Thyroid gland (tissue), 4 donors: ENCODE results near the gene GPSM1. TPM values are rescaled to one million over a fixed set of nuclear protein-coding genes. Genes with fewer than 3 reads are reported as not detected.

ENCODE experiments used
- DNase-seq, 2 donors: peaks; one replicate each; pipeline ENCODE4 v3.0.0-alpha.2; 2019
- H3K27ac ChIP-seq, 3 donors: fragments of 200-600 bp; sonication (generic); 1 replicate in 2 of 3; 2 replicates in 1 of 3; pipeline ENCODE4 v1.5.1; 2016 to 2019; ENCODE audit warnings: mild to moderate bottlenecking in 1 of 3, moderate library complexity in 1 of 3
- H3K27me3 ChIP-seq: fragments of 200-600 bp; sonication (generic); one replicate; pipeline ENCODE4 v1.5.1; 2019
- H3K36me3 ChIP-seq, 2 donors: fragments of 200-600 bp; sonication (generic); one replicate each; pipeline ENCODE4 v1.5.1; 2016 to 2019
- H3K4me1 ChIP-seq, 2 donors: fragments of 200-600 bp; sonication (generic); one replicate each; pipeline ENCODE4 v1.5.1; 2017 to 2019
- H3K4me3 ChIP-seq, 3 donors: fragments of 200-600 bp; sonication (generic); replicated peaks in 1 of 3; 1 replicate in 2 of 3; 2 replicates in 1 of 3; pipeline ENCODE4 v1.5.1; 2016; ENCODE audit warnings: mild to moderate bottlenecking in 1 of 3
- H3K9me3 ChIP-seq: fragments of 200-600 bp; sonication (generic); one replicate; pipeline ENCODE4 v1.5.1; 2017
- CTCF ChIP-seq, 6 experiments: fragments of 200-600 bp in 3 of 6; fragments of 450-650 bp in 3 of 6; sonication (generic) in 3 of 6; IDR thresholded peaks; one replicate each; pipeline ENCODE4 v1.5.1; 2016 to 2019; ENCODE audit warnings: antibody characterized with exemption in 6 of 6, mild to moderate bottlenecking in 2 of 6, inconsistent platforms in 1 of 6, moderate library complexity in 1 of 6
- POLR2A ChIP-seq, 2 donors: fragments of 450-650 bp; IDR thresholded peaks; one replicate each; pipeline ENCODE4 v1.6.1; 2017; ENCODE audit warnings: antibody characterized with exemption in 2 of 2, mild to moderate bottlenecking in 2 of 2, moderate library complexity in 1 of 2
- WGBS, 2 donors: methylation state at CpG; one replicate each; pipeline ENCODE4 v1.1.5; 2017; 5-methylcytosine and 5-hydroxymethylcytosine counted together
- intact Hi-C: fragments of 100-400 bp; cut with DNase I; formaldehyde crosslinking; loops from one replicate; pipeline ENCODE4 v1.15.1; 2023
- total RNA-seq, 4 donors: library from RNA; depleted of rRNA; stranded (reverse); fragments of >200 nt; gene quantifications; one replicate each; pipeline ENCODE4 v1.2.3, GENCODE V29; 2016

GPSM1 gene
- total RNA-seq, 4 donors from 2014 or later, result 5.9 to 18.1 (median 12.2) TPM

- intact Hi-C loops, result loop anchor here (10.0 kb wide), 1 partner anchor 239 kb away; no protein-coding TSS in a partner anchor
- TF ChIP-seq POLR2A (IDR thresholded peaks at IDR 0.05), result peak; percentile 14 to 62
- TF ChIP-seq CTCF (IDR thresholded peaks at IDR 0.05), result peak; percentile 49 to 100 (median 99)
Observed at GRCh38 chr9:136363106-136363948, 36.0 kb downstream of the GPSM1 start, which contains the start of gene DNLZ. DNLZ (minus strand) TSS chr9:136363744; CDS start chr9:136363714, 30 bp downstream.

GRCh38 chr9:136363949-136364748, 36.8 kb downstream of the GPSM1 start:
- H3K36me3 ChIP-seq, result no peaks in the 10 kb centered on the region
- peak overlapping the region in 1 of 3 donors; percentile 76 for H3K4me3 ChIP-seq
- H3K27ac ChIP-seq, result no peak overlapping the region
- 10 to 19% methylated on average over 2 to 45 of the region's 54 CpGs for WGBS, 2 donors
- H3K4me1 ChIP-seq, result peaks cover 8 to 15% of the 10 kb centered on the region in 2 donors
- intact Hi-C loops, result loop anchor here (10.0 kb wide), 1 partner anchor 239 kb away; no protein-coding TSS in a partner anchor
- H3K9me3 ChIP-seq, result no peaks in the 10 kb centered on the region
- no peak for DNase-seq
- TF ChIP-seq CTCF (IDR thresholded peaks at IDR 0.05) (no peak), POLR2A (IDR thresholded peaks at IDR 0.05) (no peak)
- no peaks in the 10 kb centered on the region for H3K27me3 ChIP-seq

More at GRCh38 chr9:136363106-136363948, 36.0 kb downstream of the GPSM1 start, which contains the start of gene DNLZ:
- Histone ChIP-seq H3K27me3 (no peaks in the 10 kb centered on the region), H3K27ac (peak within 1 kb of the TSS; percentile 52 to 76 (median 65)), H3K9me3 (no peaks in the 10 kb centered on the region), H3K4me1 (peaks cover 8 to 15% of the 10 kb centered on the region in 2 donors), H3K4me3 (peak within 1 kb of the TSS; percentile 76 to 86 (median 85)), H3K36me3 (no peaks in the 10 kb centered on the region)
- WGBS, 2 donors, result 11% methylated on average over 16 of the region's 97 CpGs; no CpG with 5 or more reads in 1 of the 2 donors
- peak; percentile 94 to 96 for DNase-seq

DNA sequence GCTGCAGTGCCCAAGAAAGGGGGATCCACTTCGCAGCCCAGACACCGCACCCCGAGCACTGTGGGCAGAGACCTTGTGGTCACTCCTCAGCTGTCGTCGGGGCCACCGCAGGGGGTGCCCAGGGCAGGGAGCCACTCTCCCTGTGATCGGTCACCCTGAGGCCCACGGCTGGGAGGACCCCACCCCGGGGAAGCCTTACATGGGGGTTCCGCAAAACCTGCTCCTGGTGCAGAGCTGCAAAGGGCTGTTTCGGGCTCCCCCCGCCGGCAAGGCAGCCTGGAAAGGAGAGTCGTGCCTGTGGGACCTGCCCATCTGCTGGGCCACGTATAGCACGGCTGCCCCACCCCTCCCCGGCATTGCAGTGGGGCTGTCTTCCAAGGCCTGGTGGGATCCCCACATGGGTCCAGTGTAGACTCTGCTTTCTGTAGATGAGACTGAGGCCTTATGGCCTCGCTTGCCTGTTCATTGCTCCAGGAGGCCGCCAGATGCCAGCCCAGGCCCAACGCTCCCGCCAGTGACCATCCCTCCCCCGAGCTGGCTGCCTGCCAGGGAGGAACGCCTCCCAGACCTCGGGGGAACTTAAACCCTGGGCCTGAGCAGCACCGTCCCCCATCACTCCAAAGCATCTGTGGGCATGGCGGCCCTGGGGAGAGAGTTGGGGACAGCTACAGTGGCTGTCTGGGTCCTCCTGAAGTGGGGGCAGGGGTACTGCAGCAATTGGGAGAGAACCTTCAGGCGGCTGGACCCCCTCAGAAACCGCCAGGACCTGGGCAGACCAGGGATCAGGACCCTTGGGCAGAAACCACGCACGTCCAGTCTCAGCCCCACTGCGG, 37.8 kb downstream of the GPSM1 start:
- TF ChIP-seq CTCF (IDR thresholded peaks at IDR 0.05), result no peak
- TF ChIP-seq POLR2A (IDR thresholded peaks at IDR 0.05), result no peak
- Histone ChIP-seq H3K9me3 (no peaks in the 10 kb centered on the region), H3K4me1 (peaks cover 8 to 15% of the 10 kb centered on the region in 2 donors), H3K4me3 (no peak overlapping the region), H3K36me3 (no peaks in the 10 kb centered on the region), H3K27me3 (no peaks in the 10 kb centered on the region), H3K27ac (no peak overlapping the region)
- intact Hi-C loops, result loop anchor here (10.0 kb wide), 1 partner anchor 240 kb away; no protein-coding TSS in a partner anchor
- DNase-seq, result no peak
- WGBS, 2 donors, result 75 to 85% methylated on average over 5 to 24 of the region's 31 CpGs

DNA sequence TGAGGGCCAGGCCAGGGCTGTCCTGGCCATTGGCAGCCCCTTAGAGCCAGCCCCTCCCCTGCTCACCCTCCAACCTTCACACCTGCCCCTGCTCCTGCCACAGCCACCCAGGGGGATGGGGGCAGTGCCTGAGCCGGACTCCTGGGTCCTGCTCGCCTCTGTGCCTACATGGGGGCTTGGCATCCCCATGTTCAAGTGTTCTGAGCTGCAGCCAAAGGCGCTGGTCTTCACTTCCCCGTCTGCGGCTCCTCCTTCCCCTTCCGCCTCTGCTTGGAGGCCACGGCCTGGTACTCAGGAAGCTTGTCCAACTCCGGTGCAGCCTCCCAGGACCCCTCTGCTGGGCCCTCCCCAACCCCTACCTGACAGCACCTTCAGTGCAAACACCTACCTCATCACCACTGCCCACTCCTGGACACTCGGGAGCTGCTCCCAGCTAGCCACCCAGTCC, 38.5 kb downstream of the GPSM1 start:
- Histone ChIP-seq H3K27me3 (no peaks in the 10 kb centered on the region), H3K27ac (no peak overlapping the region), H3K4me3 (no peak overlapping the region), H3K36me3 (no peaks in the 10 kb centered on the region), H3K9me3 (no peaks in the 10 kb centered on the region), H3K4me1 (peaks cover 8 to 15% of the 10 kb centered on the region in 2 donors)
- 67 to 76% methylated on average over 9 of the region's 9 CpGs for WGBS, 2 donors
- TF ChIP-seq POLR2A (IDR thresholded peaks at IDR 0.05) (no peak), CTCF (IDR thresholded peaks at IDR 0.05) (no peak)
- intact Hi-C loops, result loop anchor here (10.0 kb wide), 1 partner anchor 241 kb away; no protein-coding TSS in a partner anchor
- no peak for DNase-seq
